Uterus (tissue), 4 donors: ENCODE measurements around the gene LIFR. TPM values are rescaled to one million over a fixed set of nuclear protein-coding genes. Genes with fewer than 3 reads are reported as not detected.

Experiments
- DNase-seq, 2 donors: peaks; one replicate each; pipeline ENCODE4 v3.0.0-alpha.2; 2019 to 2020
- H3K27ac ChIP-seq, 2 donors: fragments of 200-600 bp; sonication (generic); 1 replicate in 1 of 2; 2 replicates in 1 of 2; pipeline ENCODE4 v1.5.1; 2016 to 2018
- H3K27me3 ChIP-seq, 2 donors: fragments of 200-600 bp; sonication (generic); one replicate each; pipeline ENCODE4 v1.5.1; 2018 to 2019; ENCODE audit warnings: control low read depth in 1 of 2
- H3K36me3 ChIP-seq, 2 donors: fragments of 200-600 bp; sonication (generic); one replicate each; pipeline ENCODE4 v1.5.1; 2019; ENCODE audit warnings: control low read depth in 1 of 2
- H3K4me1 ChIP-seq, 2 donors: fragments of 200-600 bp; sonication (generic); one replicate each; pipeline ENCODE4 v1.5.1; 2018 to 2019; ENCODE audit warnings: control low read depth in 1 of 2
- H3K4me3 ChIP-seq, 2 donors: fragments of 200-600 bp; sonication (generic); 1 replicate in 1 of 2; 2 replicates in 1 of 2; pipeline ENCODE4 v1.5.1; 2018 to 2019; ENCODE audit warnings: mild to moderate bottlenecking in 1 of 2
- H3K9me3 ChIP-seq, 2 donors: fragments of 200-600 bp; sonication (generic); one replicate each; pipeline ENCODE4 v1.5.1; 2019; ENCODE audit warnings: control low read depth in 1 of 2
- POLR2A ChIP-seq, 2 donors: fragments of 450-650 bp; IDR thresholded peaks; one replicate each; pipeline ENCODE4 v1.6.1; 2016; ENCODE audit warnings: antibody characterized with exemption in 2 of 2, mild to moderate bottlenecking in 1 of 2, moderate library complexity in 1 of 2
- intact Hi-C: fragments of 100-400 bp; cut with DNase I; formaldehyde crosslinking; loops from one replicate; pipeline ENCODE4 v1.15.1; 2023; ENCODE audit warnings: low total_unique reads
- total RNA-seq, 4 donors: library from RNA; depleted of rRNA in 3 of 4; stranded (reverse); fragments of >200 nt in 3 of 4; gene quantifications; one replicate each; pipeline versions ENCODE4 v1.1.0 to v1.2.4, GENCODE V29; 2014 to 2023
- TF ChIP-seq, protein P1 (sequence below), 4 experiments: fragments of 200-600 bp in 2 of 4; fragments of 450-650 bp in 2 of 4; sonication (generic) in 2 of 4; IDR thresholded peaks; one replicate each; pipeline ENCODE4 v1.5.1; 2016 to 2019; ENCODE audit warnings: antibody characterized with exemption in 4 of 4, mild to moderate bottlenecking in 2 of 4, moderate library complexity in 1 of 4
- donor health status: DM: yes; HTN: yes; CAD: no.

Gene LIFR
- total RNA-seq, 4 donors from 2014 or later, result 141 to 310 (median 232) TPM

DNA sequence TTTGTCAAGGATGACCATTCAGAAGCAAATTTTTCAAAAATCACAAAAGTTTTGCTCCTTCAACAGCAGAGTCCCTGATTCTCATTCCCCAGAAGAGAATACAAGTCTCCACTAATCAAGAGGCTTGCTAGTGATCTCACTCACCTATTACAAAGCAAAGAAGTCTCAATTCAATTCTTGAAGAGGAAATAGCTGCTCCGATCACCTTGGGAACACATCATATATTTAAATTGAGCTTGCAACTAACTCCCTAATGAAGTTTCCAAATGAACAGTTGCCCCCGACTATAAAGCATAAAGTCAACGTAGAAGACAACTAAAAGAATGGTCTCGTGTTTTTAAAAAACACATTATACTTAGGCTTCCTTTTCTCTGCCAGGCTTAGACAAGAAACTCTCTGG lies 1.6 kb downstream of the LIFR start:
- intact Hi-C loops, result no loop called here
- H3K27ac ChIP-seq, result peak overlapping the region; percentile 99 to 100
- DNase-seq, result no peak
- H3K9me3 ChIP-seq, result no peaks in the 10 kb centered on the region
- H3K27me3 ChIP-seq, result no peaks in the 10 kb centered on the region
- H3K4me3 ChIP-seq, result peak overlapping the region; percentile 80 to 97
- H3K4me1 ChIP-seq, result no peaks in the 10 kb centered on the region
- TF ChIP-seq POLR2A (IDR thresholded peaks at IDR 0.05), result no peak
- H3K36me3 ChIP-seq, result no peaks in the 10 kb centered on the region

DNA sequence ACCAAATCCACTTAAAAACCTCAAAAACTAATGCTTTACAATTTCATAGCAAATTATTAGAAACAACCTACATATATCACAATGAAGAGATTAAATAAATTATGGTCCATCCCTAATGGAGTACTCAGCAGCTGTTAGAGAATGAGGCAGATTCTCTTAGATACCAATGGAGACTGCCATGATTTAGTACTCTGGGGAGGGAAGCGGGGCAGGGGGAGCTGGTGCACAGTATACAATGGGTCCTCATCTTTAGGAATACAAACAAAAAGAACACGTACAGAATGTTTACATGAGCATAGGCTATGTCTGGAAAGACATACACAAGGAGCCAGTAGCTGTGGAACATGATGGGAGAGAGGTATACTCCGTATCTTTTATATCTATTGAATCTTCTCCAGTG lies 2.0 kb downstream of the LIFR start:
- no peaks in the 10 kb centered on the region for H3K9me3 ChIP-seq
- peak overlapping the region; percentile 99 to 100 for H3K27ac ChIP-seq
- H3K27me3 ChIP-seq, result no peaks in the 10 kb centered on the region
- peak overlapping the region; percentile 80 to 97 for H3K4me3 ChIP-seq
- DNase-seq, result no peak
- intact Hi-C loops, result no loop called here
- no peaks in the 10 kb centered on the region for H3K4me1 ChIP-seq
- TF ChIP-seq POLR2A (IDR thresholded peaks at IDR 0.05), result no peak
- TF ChIP-seq, protein P1, sequence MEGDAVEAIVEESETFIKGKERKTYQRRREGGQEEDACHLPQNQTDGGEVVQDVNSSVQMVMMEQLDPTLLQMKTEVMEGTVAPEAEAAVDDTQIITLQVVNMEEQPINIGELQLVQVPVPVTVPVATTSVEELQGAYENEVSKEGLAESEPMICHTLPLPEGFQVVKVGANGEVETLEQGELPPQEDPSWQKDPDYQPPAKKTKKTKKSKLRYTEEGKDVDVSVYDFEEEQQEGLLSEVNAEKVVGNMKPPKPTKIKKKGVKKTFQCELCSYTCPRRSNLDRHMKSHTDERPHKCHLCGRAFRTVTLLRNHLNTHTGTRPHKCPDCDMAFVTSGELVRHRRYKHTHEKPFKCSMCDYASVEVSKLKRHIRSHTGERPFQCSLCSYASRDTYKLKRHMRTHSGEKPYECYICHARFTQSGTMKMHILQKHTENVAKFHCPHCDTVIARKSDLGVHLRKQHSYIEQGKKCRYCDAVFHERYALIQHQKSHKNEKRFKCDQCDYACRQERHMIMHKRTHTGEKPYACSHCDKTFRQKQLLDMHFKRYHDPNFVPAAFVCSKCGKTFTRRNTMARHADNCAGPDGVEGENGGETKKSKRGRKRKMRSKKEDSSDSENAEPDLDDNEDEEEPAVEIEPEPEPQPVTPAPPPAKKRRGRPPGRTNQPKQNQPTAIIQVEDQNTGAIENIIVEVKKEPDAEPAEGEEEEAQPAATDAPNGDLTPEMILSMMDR (IDR thresholded peaks at IDR 0.05), result no peak
- no peaks in the 10 kb centered on the region for H3K36me3 ChIP-seq

DNA sequence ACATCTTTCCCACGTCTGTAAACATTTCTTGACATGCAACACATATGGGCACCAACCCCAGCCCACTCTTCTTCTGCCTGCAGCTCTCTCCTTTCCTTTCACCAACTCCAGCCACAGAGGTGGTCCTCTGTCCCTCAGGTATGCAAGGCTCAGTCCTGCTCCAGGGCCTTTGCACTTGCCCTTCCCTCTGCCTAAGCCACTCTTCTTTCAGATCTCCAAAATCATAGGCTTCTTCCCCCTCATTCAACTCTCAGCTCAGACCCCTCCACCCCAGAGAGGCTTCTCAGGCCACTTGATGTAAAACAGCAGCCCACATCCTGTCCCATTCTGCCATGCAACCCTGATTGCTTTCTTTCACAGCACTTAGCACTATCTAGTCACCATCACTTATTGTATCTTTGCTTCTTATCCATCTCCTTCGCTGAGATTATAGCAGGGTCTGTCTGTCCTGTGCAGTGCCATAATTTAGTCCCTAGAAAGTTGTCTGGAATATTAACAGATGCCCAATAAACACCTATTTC lies 3.4 kb downstream of the LIFR start:
- peaks cover 0 to 5% of the 10 kb centered on the region in 2 donors for H3K4me1 ChIP-seq
- H3K9me3 ChIP-seq, result no peaks in the 10 kb centered on the region
- H3K36me3 ChIP-seq, result no peaks in the 10 kb centered on the region
- no peaks in the 10 kb centered on the region for H3K27me3 ChIP-seq
- no peak for TF ChIP-seq POLR2A (IDR thresholded peaks at IDR 0.05)
- TF ChIP-seq, protein P1 (IDR thresholded peaks at IDR 0.05), result no peak
- intact Hi-C loops, result no loop called here
- no peak for DNase-seq
- H3K4me3 ChIP-seq, result no peak overlapping the region
- H3K27ac ChIP-seq, result peak overlapping the region in 1 of 2 donors; percentile 100

DNA sequence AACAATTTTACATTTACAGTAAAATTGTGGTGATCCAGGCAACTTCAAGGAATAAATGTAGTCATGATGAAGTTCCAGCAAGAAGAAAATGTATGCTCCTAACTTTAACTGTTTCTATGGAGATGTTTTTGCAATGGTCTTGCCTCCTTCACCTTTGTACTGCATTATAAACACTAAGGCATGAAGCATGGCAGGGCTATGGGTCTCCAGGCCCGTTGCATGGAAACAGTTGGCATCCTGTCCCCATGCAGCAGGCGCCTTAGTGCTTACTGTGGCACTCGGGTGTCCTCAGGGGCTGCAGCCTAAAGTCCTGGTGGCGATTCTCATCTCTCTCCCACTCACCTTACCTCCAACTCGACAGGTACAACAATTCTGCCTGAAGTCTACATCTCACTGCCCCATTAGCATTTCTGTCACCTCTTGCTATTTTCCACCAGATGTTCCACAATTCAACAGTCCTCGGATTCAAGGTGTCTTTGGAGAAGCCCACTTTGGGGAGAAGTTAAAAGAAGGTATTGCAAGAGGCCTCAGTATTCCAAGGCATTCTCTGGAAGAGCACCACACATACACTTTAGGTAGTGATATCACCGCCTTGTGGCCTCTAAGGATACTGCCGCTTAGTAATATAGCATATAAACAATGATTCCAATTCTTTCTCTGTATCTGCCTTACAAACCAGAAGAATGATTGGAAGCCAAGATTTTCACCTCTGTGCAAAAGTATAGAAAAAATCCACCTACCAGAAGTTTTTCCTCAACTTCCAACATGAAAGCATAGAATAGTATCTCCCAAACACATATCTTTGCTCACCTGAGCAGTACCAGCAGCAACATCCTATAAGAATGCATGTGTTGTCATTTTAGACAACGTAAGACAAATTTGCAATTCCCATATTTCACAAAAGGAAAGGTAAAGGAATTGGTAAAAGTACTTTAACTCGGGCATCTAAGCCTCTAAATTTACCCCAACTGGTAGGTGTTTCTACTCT lies 5.1 kb downstream of the LIFR start:
- Histone ChIP-seq H3K4me3 (peak overlapping the region in 1 of 2 donors; percentile 2), H3K9me3 (no peaks in the 10 kb centered on the region), H3K4me1 (peaks cover 0 to 6% of the 10 kb centered on the region in 2 donors), H3K27ac (peak overlapping the region in 1 of 2 donors; percentile 100), H3K36me3 (no peaks in the 10 kb centered on the region), H3K27me3 (no peaks in the 10 kb centered on the region)
- intact Hi-C loops, result no loop called here
- TF ChIP-seq, protein P1 (IDR thresholded peaks at IDR 0.05), result peak; percentile 34 to 56 (median 52)
- no peak for TF ChIP-seq POLR2A (IDR thresholded peaks at IDR 0.05)
- peak in 1 of 2 donors; percentile 29 for DNase-seq

DNA sequence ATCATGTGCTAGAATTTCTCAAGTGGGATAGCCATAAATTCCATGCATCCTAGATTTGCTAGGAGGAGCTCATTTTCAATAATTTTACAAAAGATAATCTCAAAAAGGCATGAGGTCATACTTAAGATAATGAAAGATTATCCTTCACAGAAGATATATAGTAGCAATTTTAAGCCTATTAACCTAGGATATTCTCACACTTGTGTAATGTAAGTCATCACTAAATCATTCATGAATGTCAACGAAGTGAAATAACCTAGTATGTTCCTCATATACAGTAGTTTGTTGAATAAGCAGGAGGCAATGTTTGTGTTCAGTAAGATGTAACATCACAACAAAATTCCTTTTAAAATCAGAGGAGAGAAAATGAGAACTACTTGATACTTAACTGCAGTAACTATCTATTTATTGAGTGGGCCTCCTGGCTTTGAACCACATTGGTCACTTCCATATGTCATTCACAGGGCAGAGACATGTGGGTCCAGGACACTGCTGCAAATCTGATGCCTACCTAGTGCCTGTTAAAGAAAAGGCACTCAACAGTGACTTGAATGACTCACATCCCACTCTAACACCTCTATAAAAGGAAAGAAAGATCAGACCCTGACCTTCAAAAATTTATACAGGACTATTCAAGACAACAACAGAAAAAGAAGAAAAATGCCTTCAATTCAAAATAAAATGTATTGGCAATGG lies 8.2 kb downstream of the LIFR start:
- H3K9me3 ChIP-seq, result no peaks in the 10 kb centered on the region
- H3K27ac ChIP-seq, result peak overlapping the region; percentile 11 to 100
- no peak for DNase-seq
- H3K27me3 ChIP-seq, result no peaks in the 10 kb centered on the region
- H3K4me1 ChIP-seq, result peaks cover 0 to 6% of the 10 kb centered on the region in 2 donors
- intact Hi-C loops, result loop anchor here (10.0 kb wide), 1 partner anchor 73 kb away; no protein-coding TSS in a partner anchor
- H3K36me3 ChIP-seq, result no peaks in the 10 kb centered on the region
- no peak for TF ChIP-seq POLR2A (IDR thresholded peaks at IDR 0.05)
- TF ChIP-seq, protein P1 (IDR thresholded peaks at IDR 0.05), result no peak
- H3K4me3 ChIP-seq, result no peak overlapping the region
